ENCODE measurements around the gene RBM6.
"Not testable (repeated sequence)": the region's sequence is repeated elsewhere in the genome, so short reads cannot be mapped to it uniquely, and the experiment has no call there.

The RBM6 gene

DNA sequence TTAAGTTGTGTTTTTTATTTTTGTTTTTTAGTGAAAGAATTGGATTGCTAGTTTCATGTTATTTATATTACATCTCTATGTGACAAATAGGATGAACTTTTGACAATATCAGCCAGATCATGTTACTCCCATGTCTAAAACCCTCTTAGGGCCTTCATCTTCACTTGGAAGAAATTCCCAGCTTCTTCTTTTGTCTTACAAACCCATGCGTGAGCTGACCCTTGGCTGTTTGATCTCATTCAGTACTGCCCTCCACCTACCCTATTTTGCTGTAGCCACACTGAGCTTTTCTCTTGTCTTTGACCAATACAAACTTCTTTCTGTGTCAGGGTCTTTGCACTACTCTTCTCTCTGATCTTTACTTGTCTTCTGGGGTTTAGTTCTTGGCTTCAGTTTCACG, 37.0 kb downstream of the RBM6 start:
- Mint-ChIP-seq H3K27me3 (no peaks in the 10 kb centered on the region), H3K9me3 (no peaks in the 10 kb centered on the region), H3K36me3 (peaks cover 17% of the 10 kb centered on the region), H3K4me1 (no peaks in the 10 kb centered on the region), H3K27ac (no peak overlapping the region), H3K4me3 (no peak overlapping the region)
- no peak for DNase-seq
- CTCF ChIA-PET = no interaction called here

- H3K4me3 Mint-ChIP-seq = no peak overlapping the region
- no peak for DNase-seq
- no peak overlapping the region for H3K27ac Mint-ChIP-seq
- H3K36me3 Mint-ChIP-seq = peaks cover 12% of the 10 kb centered on the region
- CTCF ChIA-PET = interaction anchor here (0.6 kb wide), 1 partner anchor 18 kb away, joined by 3 read pairs; no protein-coding TSS in a partner anchor
- no peaks in the 10 kb centered on the region for H3K4me1 Mint-ChIP-seq
- H3K27me3 Mint-ChIP-seq = no peaks in the 10 kb centered on the region
- no peaks in the 10 kb centered on the region for H3K9me3 Mint-ChIP-seq
Measured at GRCh38 chr3:49984394-49984793, 44.4 kb downstream of the RBM6 start.

- no peak for DNase-seq
- no peaks in the 10 kb centered on the region for H3K4me1 Mint-ChIP-seq
- CTCF ChIA-PET = no interaction called here
- no peaks in the 10 kb centered on the region for H3K9me3 Mint-ChIP-seq
- H3K4me3 Mint-ChIP-seq = no peak overlapping the region
- H3K27me3 Mint-ChIP-seq = no peaks in the 10 kb centered on the region
- H3K27ac Mint-ChIP-seq = no peak overlapping the region
- H3K36me3 Mint-ChIP-seq = peaks cover 19% of the 10 kb centered on the region
Measured at GRCh38 chr3:49992326-49992725, 52.4 kb downstream of the RBM6 start.

GRCh38 chr3:49994476-49994875, 54.5 kb downstream of the RBM6 start:
- CTCF ChIA-PET = no interaction called here
- no peaks in the 10 kb centered on the region for H3K4me1 Mint-ChIP-seq

GRCh38 chr3:49996016-49996415, 56.1 kb downstream of the RBM6 start:
- no peaks in the 10 kb centered on the region for H3K9me3 Mint-ChIP-seq
- no peak overlapping the region for H3K4me3 Mint-ChIP-seq
- CTCF ChIA-PET = no interaction called here
- DNase-seq = no peak
- no peak overlapping the region for H3K27ac Mint-ChIP-seq
- H3K36me3 Mint-ChIP-seq = peaks cover 27% of the 10 kb centered on the region
- H3K4me1 Mint-ChIP-seq = no peaks in the 10 kb centered on the region
- H3K27me3 Mint-ChIP-seq = no peaks in the 10 kb centered on the region

More at GRCh38 chr3:49994476-49994875, 54.5 kb downstream of the RBM6 start:
- no peaks in the 10 kb centered on the region for H3K27me3 Mint-ChIP-seq
- H3K4me3 Mint-ChIP-seq = no peak overlapping the region
- DNase-seq = no peak
- H3K27ac Mint-ChIP-seq = no peak overlapping the region
- H3K36me3 Mint-ChIP-seq = peaks cover 21% of the 10 kb centered on the region
- no peaks in the 10 kb centered on the region for H3K9me3 Mint-ChIP-seq

- Mint-ChIP-seq H3K4me1 (no peaks in the 10 kb centered on the region), H3K4me3 (no peak overlapping the region), H3K27me3 (no peaks in the 10 kb centered on the region), H3K9me3 (no peaks in the 10 kb centered on the region), H3K36me3 (peaks cover 32% of the 10 kb centered on the region), H3K27ac (no peak overlapping the region)
- CTCF ChIA-PET = no interaction called here
- DNase-seq = no peak
Measured at GRCh38 chr3:49997862-49998261, 57.9 kb downstream of the RBM6 start.

DNA sequence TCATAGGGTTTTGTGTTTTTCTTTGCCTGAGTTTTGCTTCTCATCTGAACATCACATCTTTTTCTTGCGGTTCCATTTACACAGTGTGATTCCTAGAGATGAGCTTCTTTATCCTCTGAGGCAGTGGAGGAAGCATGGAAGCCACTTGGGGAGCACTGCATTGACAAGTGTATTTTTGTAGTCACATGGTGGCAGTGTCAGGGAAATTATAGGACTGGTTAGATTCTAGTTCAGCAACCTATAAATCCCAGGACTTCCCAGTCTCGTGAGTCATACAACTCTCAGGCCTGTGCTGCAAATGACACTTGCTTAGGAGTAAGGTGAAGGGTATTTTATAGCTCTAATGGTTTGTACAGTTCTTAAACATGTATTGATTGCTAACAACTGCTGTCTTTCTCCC, 58.4 kb downstream of the RBM6 start:
- no peak for DNase-seq
- no peak overlapping the region for H3K4me3 Mint-ChIP-seq
- no peaks in the 10 kb centered on the region for H3K9me3 Mint-ChIP-seq
- H3K27me3 Mint-ChIP-seq = no peaks in the 10 kb centered on the region
- CTCF ChIA-PET = no interaction called here
- H3K4me1 Mint-ChIP-seq = no peaks in the 10 kb centered on the region
- peaks cover 34% of the 10 kb centered on the region for H3K36me3 Mint-ChIP-seq
- H3K27ac Mint-ChIP-seq = no peak overlapping the region

DNA sequence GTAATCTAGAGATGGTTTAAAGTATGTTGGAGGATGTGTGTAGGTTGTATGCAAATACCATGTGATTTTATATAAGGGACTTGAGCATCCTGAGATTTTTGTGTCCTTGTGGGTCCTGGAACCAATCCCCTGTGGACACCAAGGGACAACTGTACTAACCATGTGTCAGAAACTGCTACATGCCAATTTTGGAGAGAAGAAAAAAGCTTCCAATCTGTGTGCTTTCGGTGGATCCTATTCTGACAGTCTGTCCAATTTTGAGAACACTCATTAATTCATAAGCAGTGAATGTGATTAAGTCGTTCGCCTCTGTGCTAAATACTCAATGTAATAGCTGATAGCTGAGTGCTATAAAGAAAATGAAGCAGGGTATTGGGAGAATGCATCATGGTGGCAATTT, 61.6 kb downstream of the RBM6 start:
- Mint-ChIP-seq H3K4me3 (no peak overlapping the region), H3K9me3 (no peaks in the 10 kb centered on the region), H3K36me3 (peaks cover 35% of the 10 kb centered on the region), H3K4me1 (no peaks in the 10 kb centered on the region), H3K27ac (no peak overlapping the region), H3K27me3 (no peaks in the 10 kb centered on the region)
- CTCF ChIA-PET = no interaction called here
- DNase-seq = no peak

DNA sequence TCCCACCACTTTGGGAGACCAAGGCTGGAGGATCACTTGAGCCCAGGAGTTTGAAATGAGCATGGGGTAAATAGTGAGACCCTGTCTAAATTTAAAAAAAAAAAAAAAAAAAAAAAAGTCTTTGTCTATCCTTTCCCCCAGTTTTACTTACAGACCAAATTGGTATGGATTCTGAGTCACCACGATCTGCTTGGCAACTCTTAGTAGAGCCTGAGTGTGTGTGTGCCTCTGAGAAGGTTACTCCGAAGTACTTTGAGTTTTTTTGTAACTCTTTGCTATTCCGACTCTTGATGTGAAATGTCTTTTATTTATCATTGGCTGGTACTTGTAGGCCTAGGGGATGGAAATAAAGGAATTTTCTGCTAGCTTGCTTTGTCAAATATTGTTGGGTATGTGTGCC, 63.3 kb downstream of the RBM6 start:
- Mint-ChIP-seq H3K4me1 (no peaks in the 10 kb centered on the region), H3K27ac (no peak overlapping the region), H3K36me3 (peaks cover 38% of the 10 kb centered on the region), H3K4me3 (no peak overlapping the region), H3K27me3 (no peaks in the 10 kb centered on the region), H3K9me3 (no peaks in the 10 kb centered on the region)
- CTCF ChIA-PET = interaction anchor here (0.6 kb wide), 1 partner anchor 22 kb away, joined by 3 read pairs; no protein-coding TSS in a partner anchor
- DNase-seq = no peak

- Mint-ChIP-seq H3K27me3 (no peaks in the 10 kb centered on the region), H3K4me1 (no peaks in the 10 kb centered on the region), H3K27ac (no peak overlapping the region), H3K36me3 (peaks cover 38% of the 10 kb centered on the region), H3K4me3 (no peak overlapping the region), H3K9me3 (no peaks in the 10 kb centered on the region)
- DNase-seq = no peak
- CTCF ChIA-PET = no interaction called here
Measured at GRCh38 chr3:50003824-50004223, 63.9 kb downstream of the RBM6 start.

DNA sequence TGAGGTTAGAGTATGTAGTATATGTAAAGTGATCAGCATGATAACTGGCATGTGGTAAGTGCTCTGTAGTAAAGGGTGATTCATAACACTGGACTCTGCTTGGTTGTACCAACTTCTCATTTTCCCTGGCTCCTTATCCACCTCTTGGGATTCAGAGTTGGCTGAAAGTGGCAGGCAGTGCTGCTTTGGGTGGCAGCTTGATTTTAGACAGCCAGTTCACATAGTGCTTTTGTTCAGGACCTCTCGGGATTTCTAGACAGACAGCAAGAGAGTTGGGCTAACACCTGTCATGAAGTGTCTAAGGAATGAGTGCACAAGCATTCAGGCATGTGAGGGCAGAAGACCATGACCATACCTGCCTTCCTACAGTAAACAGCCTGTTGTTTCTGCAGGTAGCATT, 69.0 kb downstream of the RBM6 start:
- H3K4me3 Mint-ChIP-seq = no peak overlapping the region
- CTCF ChIA-PET = no interaction called here
- no peaks in the 10 kb centered on the region for H3K9me3 Mint-ChIP-seq
- H3K4me1 Mint-ChIP-seq = no peaks in the 10 kb centered on the region
- no peak for DNase-seq
- H3K36me3 Mint-ChIP-seq = peaks cover 21% of the 10 kb centered on the region
- no peaks in the 10 kb centered on the region for H3K27me3 Mint-ChIP-seq
- no peak overlapping the region for H3K27ac Mint-ChIP-seq

GRCh38 chr3:50010959-50011358, 71.0 kb downstream of the RBM6 start:
- no peak overlapping the region for H3K27ac Mint-ChIP-seq
- no peaks in the 10 kb centered on the region for H3K9me3 Mint-ChIP-seq
- no peak for DNase-seq
- CTCF ChIA-PET = interaction anchor here (0.6 kb wide), 1 partner anchor 10 kb away, joined by 5 read pairs; no protein-coding TSS in a partner anchor
- no peaks in the 10 kb centered on the region for H3K4me1 Mint-ChIP-seq
- no peak overlapping the region for H3K4me3 Mint-ChIP-seq
- H3K36me3 Mint-ChIP-seq = peaks cover 20% of the 10 kb centered on the region
- no peaks in the 10 kb centered on the region for H3K27me3 Mint-ChIP-seq

- Mint-ChIP-seq H3K4me1 (no peaks in the 10 kb centered on the region), H3K27me3 (no peaks in the 10 kb centered on the region), H3K9me3 (no peaks in the 10 kb centered on the region), H3K27ac (no peak overlapping the region), H3K4me3 (no peak overlapping the region), H3K36me3 (peaks cover 32% of the 10 kb centered on the region)
- CTCF ChIA-PET = no interaction called here
- no peak for DNase-seq
Measured at GRCh38 chr3:50015918-50016317, 76.0 kb downstream of the RBM6 start.

DNA sequence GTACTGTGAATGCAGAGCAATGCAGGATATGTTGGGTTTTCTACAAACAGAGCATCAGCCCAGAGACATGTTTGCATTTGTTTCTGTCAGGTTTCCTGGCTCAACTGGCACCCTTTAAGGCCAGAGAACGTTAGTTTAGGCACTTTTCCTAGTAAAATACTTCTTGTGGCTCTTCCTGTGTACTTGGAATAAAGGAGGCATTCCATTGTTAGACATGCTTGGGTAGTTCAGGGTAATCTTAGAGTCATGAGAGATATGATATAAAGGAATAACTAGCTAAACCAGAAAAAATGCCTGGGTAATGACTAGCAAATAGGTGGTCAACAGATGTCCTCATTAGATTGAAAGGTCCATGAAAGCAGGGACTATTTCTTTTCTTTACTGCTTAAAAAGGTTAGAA, 88.4 kb downstream of the RBM6 start:
- no peaks in the 10 kb centered on the region for H3K4me1 Mint-ChIP-seq
- H3K9me3 Mint-ChIP-seq = no peaks in the 10 kb centered on the region
- H3K4me3 Mint-ChIP-seq = no peak overlapping the region
- no peak overlapping the region for H3K27ac Mint-ChIP-seq
- no peak for DNase-seq
- peaks cover 25% of the 10 kb centered on the region for H3K36me3 Mint-ChIP-seq
- CTCF ChIA-PET = no interaction called here
- no peaks in the 10 kb centered on the region for H3K27me3 Mint-ChIP-seq

GRCh38 chr3:50031201-50031600, 91.3 kb downstream of the RBM6 start:
- CTCF ChIA-PET, H3K27ac Mint-ChIP-seq, H3K4me3 Mint-ChIP-seq, H3K9me3 Mint-ChIP-seq, H3K27me3 Mint-ChIP-seq, H3K4me1 Mint-ChIP-seq, DNase-seq: not testable (repeated sequence)
- peaks cover 20% of the 10 kb centered on the region for H3K36me3 Mint-ChIP-seq

GRCh38 chr3:50044976-50045375, 105.0 kb downstream of the RBM6 start:
- no peaks in the 10 kb centered on the region for H3K27me3 Mint-ChIP-seq
- peaks cover 13% of the 10 kb centered on the region for H3K4me1 Mint-ChIP-seq
- CTCF ChIA-PET = no interaction called here
- no peak overlapping the region for H3K27ac Mint-ChIP-seq
- H3K36me3 Mint-ChIP-seq = peaks cover 18% of the 10 kb centered on the region
- DNase-seq = no peak
- no peaks in the 10 kb centered on the region for H3K9me3 Mint-ChIP-seq
- no peak overlapping the region for H3K4me3 Mint-ChIP-seq
